Epithelial cell of esophagus (primary cell): ENCODE data around the gene PTRH1.

ENCODE experiments used
- DNase-seq: peaks from one replicate; pipeline ENCODE4 v3.0.0; 2010; ENCODE audit warnings: low read depth
- H3K4me3 ChIP-seq: 2 replicates; pipeline ENCODE4 v1.5.1; 2011; ENCODE audit warnings: mild to moderate bottlenecking, low read length, control low read depth
- CTCF ChIP-seq: IDR thresholded peaks from 2 replicates; pipeline ENCODE4 v1.5.1; 2011; ENCODE audit warnings: low read depth, mild to moderate bottlenecking, low read length, control low read depth, inconsistent platforms; ENCODE audit not compliant: insufficient read depth; ENCODE audit errors: missing control alignments

Gene PTRH1

DNA sequence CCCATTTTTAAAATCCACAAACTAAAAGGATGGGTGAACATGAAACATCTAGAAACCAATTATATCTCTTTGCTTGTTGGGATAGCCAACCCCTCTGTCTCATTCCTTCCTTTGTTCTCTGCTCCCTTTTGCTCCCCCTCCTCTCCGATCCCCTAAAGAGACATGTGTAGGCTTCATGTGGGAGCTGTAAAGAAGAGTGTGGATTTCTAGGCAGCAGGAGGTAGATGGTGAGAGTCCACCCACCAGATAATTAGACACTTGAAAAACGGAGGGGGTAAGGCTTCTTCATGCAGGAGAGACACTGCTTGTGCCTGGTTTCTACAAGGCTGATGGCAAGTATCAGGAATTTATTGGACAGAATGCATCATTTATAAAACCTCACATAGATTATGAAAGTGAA is 36.0 kb downstream of the PTRH1 start:
- DNase-seq, result no peak
- TF ChIP-seq CTCF, result no peak
- no peak overlapping the region for H3K4me3 ChIP-seq

DNA sequence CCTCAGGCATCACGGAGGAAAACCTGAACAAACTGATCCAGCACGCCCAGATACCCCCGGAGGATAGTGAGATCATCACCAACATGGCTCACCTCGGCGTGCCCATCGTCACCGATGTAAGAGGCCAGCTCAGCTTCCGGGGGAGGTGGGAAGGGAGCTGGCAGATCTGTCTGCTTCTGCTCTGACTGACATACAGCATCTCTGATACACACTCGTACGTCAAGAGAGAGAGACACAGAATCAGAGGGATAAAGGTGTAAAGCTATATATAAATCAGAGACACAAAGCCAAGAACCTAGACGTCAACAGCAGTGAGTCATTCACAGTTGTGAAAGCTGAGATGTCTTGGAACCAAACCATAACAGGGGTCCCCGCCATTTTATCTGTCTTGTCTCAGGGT is 38.8 kb downstream of the PTRH1 start:
- no peak for TF ChIP-seq CTCF
- H3K4me3 ChIP-seq, result no peak overlapping the region
- DNase-seq, result peak; percentile 44

DNA sequence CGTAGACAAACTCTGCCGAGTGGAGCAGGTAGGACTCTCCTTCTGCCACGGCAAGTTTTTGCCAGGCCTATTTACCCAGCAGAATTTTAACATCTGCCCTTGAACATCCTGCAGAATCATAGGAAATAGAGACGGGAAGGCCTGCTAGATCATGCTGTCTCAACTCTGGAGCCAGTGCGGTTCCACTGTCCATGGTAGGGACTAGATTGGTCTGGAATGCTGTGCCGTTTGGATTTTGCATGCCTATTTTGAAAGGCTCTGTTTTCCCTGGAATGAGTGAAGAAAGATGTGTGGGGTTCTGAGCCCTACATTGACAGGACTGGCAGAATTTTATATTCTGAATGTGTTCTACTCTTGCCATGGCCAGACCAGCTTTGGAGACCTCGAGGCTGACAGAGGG is 42.2 kb downstream of the PTRH1 start:
- H3K4me3 ChIP-seq, result no peak overlapping the region
- no peak for TF ChIP-seq CTCF
- no peak for DNase-seq

DNA sequence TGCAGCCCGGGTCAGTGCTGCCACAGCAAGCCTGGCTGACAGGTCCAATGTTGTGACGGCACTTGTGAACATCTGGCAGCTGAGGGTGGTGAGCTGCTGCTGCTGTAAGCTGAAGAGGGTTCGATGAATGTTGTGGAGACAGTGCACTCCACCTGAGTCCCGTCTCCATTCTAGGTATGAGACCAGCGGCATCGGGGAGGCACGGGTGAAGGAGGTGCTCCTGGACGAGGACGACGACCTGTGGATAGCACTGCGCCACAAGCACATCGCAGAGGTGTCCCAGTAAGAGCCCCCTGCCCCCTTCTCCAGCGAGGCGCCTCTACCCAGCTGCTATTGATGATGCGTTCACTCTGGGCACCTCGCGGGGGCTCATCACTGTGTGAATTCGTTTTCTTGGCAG is 47.6 kb downstream of the PTRH1 start:
- no peak overlapping the region for H3K4me3 ChIP-seq
- DNase-seq, result no peak
- no peak for TF ChIP-seq CTCF

DNA sequence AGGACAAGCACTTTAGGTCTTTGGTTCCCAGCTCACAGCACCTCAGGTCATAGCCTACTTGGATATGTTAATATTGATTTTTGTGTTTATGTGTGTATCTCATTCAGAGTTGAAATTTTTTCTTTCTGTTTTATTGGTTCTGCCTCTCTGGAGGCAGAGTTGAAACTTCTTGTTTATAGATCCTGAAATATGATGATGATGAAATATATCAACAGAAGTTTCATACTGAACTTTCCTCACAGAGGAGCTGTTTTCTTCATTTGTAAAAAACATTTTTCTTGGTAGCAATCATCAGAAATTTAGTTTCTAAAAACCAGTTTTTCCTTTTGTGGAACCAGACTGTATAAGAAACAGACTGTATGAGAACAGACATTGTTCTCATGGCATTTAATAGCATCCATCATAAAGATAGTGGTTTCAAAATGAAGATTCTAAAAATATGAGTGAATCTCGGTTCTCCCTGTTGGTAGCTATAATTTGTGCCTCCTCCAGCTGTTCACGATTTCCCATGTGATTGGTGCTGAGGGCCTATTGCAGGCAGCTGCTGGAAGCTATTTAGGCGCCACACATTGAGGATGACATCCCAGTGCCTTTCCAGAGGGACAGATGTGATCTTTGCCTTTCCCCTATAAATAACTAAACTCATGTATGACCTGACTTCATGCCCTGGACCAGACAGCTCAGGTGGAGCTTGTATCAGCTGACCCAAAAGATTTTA is 48.2 kb downstream of the PTRH1 start:
- DNase-seq, result no peak
- no peak overlapping the region for H3K4me3 ChIP-seq
- TF ChIP-seq CTCF, result no peak

- no peak for TF ChIP-seq CTCF
- DNase-seq, result no peak
- no peak overlapping the region for H3K4me3 ChIP-seq
These were observed 50.6 kb downstream of the PTRH1 start for GRCh38 chr9:127664678-127665507.
